ENCODE data around the gene PRKAB1. TPM values are rescaled to one million over a fixed set of nuclear protein-coding genes. Genes with fewer than 3 reads are reported as not detected.
"Not testable (repeated sequence)": the region's sequence is repeated elsewhere in the genome, so short reads cannot be mapped to it uniquely, and the experiment has no call there.

PRKAB1 gene
- total RNA-seq, 1 experiment from 2014 or later = 25.0 TPM

DNA sequence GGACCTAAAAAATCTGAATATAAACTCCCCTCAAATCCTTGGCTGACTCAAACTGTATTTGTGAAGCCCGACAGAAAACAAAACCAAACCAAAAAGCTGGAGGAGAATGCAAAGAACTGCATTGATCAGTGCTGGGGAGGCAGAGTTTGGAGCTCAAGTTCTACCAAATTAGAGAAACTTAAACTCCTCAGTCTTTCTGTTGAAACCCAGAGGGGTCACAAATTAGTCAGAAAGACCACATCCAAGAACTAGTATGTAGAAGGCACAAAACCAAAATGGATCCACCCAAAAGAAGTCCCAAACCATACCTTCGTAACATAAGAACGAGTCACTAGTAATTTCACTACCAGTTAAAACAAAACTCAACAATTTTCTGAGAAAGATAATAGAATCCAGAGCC, 15.3 kb upstream of the PRKAB1 start:
- H3K79me2 ChIP-seq (ENCODE audit: insufficient read depth, low read length) = no peaks in the 10 kb centered on the region
- H3K9me2 ChIP-seq (ENCODE audit: insufficient read depth) = no peaks in the 10 kb centered on the region
- H3K4me1 ChIP-seq (ENCODE audit: control insufficient read depth in 1 of 2, insufficient read depth in 2 of 2, low read length in 2 of 2) = peaks cover 0 to 3% of the 10 kb centered on the region in 2 experiments; a peak in 1 of 4 replicates
- peaks cover 9 to 11% of the 10 kb centered on the region in 2 experiments; a peak in 1 of 4 replicates for H3K9me3 ChIP-seq (ENCODE audit: control insufficient read depth in 1 of 2, insufficient read depth in 1 of 2, low read depth in 1 of 2, low read length in 2 of 2)
- no peak overlapping the region for H3K9ac ChIP-seq (ENCODE audit: low read length)
- no peak for ATAC-seq
- no peak overlapping the region for H3K4me2 ChIP-seq (ENCODE audit: low read length)
- TF ChIP-seq YY1 (IDR thresholded peaks at IDR 0.05; ENCODE audit: extremely low read depth, insufficient replicate concordance, low read depth, low read length) = no peak
- no peak for TF ChIP-seq EGR1 (IDR thresholded peaks at IDR 0.05; ENCODE audit: low read depth)
- TF ChIP-seq, protein P1, sequence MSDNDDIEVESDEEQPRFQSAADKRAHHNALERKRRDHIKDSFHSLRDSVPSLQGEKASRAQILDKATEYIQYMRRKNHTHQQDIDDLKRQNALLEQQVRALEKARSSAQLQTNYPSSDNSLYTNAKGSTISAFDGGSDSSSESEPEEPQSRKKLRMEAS (IDR thresholded peaks at IDR 0.05) = no peak
- TF ChIP-seq, protein P2, sequence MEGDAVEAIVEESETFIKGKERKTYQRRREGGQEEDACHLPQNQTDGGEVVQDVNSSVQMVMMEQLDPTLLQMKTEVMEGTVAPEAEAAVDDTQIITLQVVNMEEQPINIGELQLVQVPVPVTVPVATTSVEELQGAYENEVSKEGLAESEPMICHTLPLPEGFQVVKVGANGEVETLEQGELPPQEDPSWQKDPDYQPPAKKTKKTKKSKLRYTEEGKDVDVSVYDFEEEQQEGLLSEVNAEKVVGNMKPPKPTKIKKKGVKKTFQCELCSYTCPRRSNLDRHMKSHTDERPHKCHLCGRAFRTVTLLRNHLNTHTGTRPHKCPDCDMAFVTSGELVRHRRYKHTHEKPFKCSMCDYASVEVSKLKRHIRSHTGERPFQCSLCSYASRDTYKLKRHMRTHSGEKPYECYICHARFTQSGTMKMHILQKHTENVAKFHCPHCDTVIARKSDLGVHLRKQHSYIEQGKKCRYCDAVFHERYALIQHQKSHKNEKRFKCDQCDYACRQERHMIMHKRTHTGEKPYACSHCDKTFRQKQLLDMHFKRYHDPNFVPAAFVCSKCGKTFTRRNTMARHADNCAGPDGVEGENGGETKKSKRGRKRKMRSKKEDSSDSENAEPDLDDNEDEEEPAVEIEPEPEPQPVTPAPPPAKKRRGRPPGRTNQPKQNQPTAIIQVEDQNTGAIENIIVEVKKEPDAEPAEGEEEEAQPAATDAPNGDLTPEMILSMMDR (IDR thresholded peaks at IDR 0.05 in 2 of 3, conservative IDR thresholded peaks at IDR 0.05 in 1 of 3; ENCODE audit: borderline replicate concordance in 1 of 3, insufficient read depth in 1 of 3, low read depth in 2 of 3, low read length in 2 of 3) = no peak
- no peak for TF ChIP-seq SP1 (IDR thresholded peaks at IDR 0.05; ENCODE audit: low read depth)
- TF ChIP-seq, protein P3, sequence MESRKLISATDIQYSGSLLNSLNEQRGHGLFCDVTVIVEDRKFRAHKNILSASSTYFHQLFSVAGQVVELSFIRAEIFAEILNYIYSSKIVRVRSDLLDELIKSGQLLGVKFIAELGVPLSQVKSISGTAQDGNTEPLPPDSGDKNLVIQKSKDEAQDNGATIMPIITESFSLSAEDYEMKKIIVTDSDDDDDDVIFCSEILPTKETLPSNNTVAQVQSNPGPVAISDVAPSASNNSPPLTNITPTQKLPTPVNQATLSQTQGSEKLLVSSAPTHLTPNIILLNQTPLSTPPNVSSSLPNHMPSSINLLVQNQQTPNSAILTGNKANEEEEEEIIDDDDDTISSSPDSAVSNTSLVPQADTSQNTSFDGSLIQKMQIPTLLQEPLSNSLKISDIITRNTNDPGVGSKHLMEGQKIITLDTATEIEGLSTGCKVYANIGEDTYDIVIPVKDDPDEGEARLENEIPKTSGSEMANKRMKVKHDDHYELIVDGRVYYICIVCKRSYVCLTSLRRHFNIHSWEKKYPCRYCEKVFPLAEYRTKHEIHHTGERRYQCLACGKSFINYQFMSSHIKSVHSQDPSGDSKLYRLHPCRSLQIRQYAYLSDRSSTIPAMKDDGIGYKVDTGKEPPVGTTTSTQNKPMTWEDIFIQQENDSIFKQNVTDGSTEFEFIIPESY (IDR thresholded peaks at IDR 0.05; ENCODE audit: extremely low read depth, insufficient replicate concordance, low read length) = no peak
- TF ChIP-seq ELF1 (IDR thresholded peaks at IDR 0.05; ENCODE audit: borderline replicate concordance, low read depth) = no peak
- no peak for TF ChIP-seq RAD21 (IDR thresholded peaks at IDR 0.05; ENCODE audit: low read depth)
- TF ChIP-seq FOSL1 (IDR thresholded peaks at IDR 0.05; ENCODE audit: low read depth) = no peak
- no peak for TF ChIP-seq CEBPB (IDR thresholded peaks at IDR 0.05; ENCODE audit: low read depth)
- TF ChIP-seq CBX3 (IDR thresholded peaks at IDR 0.05; ENCODE audit: low read depth) = no peak
- TF ChIP-seq ZNF274 (IDR thresholded peaks at IDR 0.05; ENCODE audit: low read depth, low read length) = no peak
- no peak for TF ChIP-seq EZH2phosphoT487 (IDR thresholded peaks at IDR 0.05; ENCODE audit: borderline replicate concordance)
- no peak for TF ChIP-seq POLR2A (IDR thresholded peaks at IDR 0.05; ENCODE audit: borderline replicate concordance, extremely low read depth, insufficient read depth, insufficient read length)
- TF ChIP-seq, protein P4, sequence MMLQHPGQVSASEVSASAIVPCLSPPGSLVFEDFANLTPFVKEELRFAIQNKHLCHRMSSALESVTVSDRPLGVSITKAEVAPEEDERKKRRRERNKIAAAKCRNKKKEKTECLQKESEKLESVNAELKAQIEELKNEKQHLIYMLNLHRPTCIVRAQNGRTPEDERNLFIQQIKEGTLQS (IDR thresholded peaks at IDR 0.05) = no peak
- TF ChIP-seq SIN3A (IDR thresholded peaks at IDR 0.05; ENCODE audit: low read depth) = no peak
- RAD21 ChIA-PET (ENCODE audit: low non-redundant PET in 1 of 2, low total read pairs in 2 of 2, uncharacterized antibody in 2 of 2, unreplicated experiment in 2 of 2) = no interaction called here
- no peaks in the 10 kb centered on the region for H3K27me3 ChIP-seq (ENCODE audit: insufficient read depth, low read length)
- POLR2A ChIA-PET = no interaction called here
- no peak for DNase-seq (ENCODE audit: low read depth, low spot score)
- intact Hi-C loops (cut with micrococcal nuclease) = no loop called here
- no peak overlapping the region for H2AFZ ChIP-seq (ENCODE audit: low read depth, low read length, poor library complexity, severe bottlenecking)
- no peak overlapping the region for H3K4me3 ChIP-seq (replicated peaks in 1 of 2; ENCODE audit: low read depth in 1 of 2, low read length in 2 of 2)
- H3K27ac ChIP-seq (ENCODE audit: low read depth, low read length) = no peak overlapping the region
- H3K36me3 ChIP-seq (ENCODE audit: control insufficient read depth in 1 of 2, insufficient read depth in 2 of 2, low read length in 2 of 2) = no peaks in the 10 kb centered on the region
- no peaks in the 10 kb centered on the region for H4K20me1 ChIP-seq (ENCODE audit: insufficient read depth)
- CTCF ChIA-PET = interaction anchor here (1.3 kb wide), 2 partner anchors 10 kb away, joined by 3 to 6 read pairs; no protein-coding TSS in a partner anchor
- no TSS peak for BruUV-seq (replicated peaks)

DNA sequence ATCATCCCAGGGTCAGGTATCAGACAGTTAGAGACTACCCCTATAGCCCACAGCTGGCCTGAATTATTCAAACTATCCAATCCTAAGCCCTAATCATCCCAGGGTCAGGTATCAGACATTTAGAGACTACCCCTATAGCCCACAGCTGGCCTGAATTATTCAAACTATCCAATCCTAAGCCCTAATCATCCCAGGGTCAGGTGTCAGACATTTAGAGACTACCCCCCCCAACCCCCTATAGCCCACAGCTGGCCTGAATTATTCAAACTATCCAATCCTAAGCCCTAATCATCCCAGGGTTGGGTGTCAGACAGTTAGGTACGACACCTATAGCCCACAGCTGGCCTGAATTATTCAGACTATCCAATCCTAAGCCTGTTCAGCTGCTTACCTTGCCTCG, 10.9 kb upstream of the PRKAB1 start:
- H3K27me3 ChIP-seq (ENCODE audit: insufficient read depth, low read length); H4K20me1 ChIP-seq (ENCODE audit: insufficient read depth); H3K9me3 ChIP-seq (ENCODE audit: control insufficient read depth in 1 of 2, insufficient read depth in 1 of 2, low read depth in 1 of 2, low read length in 2 of 2); CTCF ChIA-PET; H3K36me3 ChIP-seq (ENCODE audit: control insufficient read depth in 1 of 2, insufficient read depth in 2 of 2, low read length in 2 of 2); H3K4me3 ChIP-seq (replicated peaks in 1 of 2; ENCODE audit: low read depth in 1 of 2, low read length in 2 of 2); H3K9ac ChIP-seq (ENCODE audit: low read length); DNase-seq (ENCODE audit: low read depth, low spot score); RAD21 ChIA-PET (ENCODE audit: low non-redundant PET in 1 of 2, low total read pairs in 2 of 2, uncharacterized antibody in 2 of 2, unreplicated experiment in 2 of 2); ATAC-seq; H3K79me2 ChIP-seq (ENCODE audit: insufficient read depth, low read length); H3K9me2 ChIP-seq (ENCODE audit: insufficient read depth); H3K27ac ChIP-seq (ENCODE audit: low read depth, low read length); H3K4me1 ChIP-seq (ENCODE audit: control insufficient read depth in 1 of 2, insufficient read depth in 2 of 2, low read length in 2 of 2); intact Hi-C loops (cut with micrococcal nuclease); H3K4me2 ChIP-seq (ENCODE audit: low read length); POLR2A ChIA-PET; BruUV-seq (replicated peaks); H2AFZ ChIP-seq (ENCODE audit: low read depth, low read length, poor library complexity, severe bottlenecking): not testable (repeated sequence)

Data from HCT116 (cell line).